Adipose tissue (tissue), 3 donors: Measurements from ENCODE around the gene IL36B. TPM values are rescaled to one million over a fixed set of nuclear protein-coding genes. Genes with fewer than 3 reads are reported as not detected.

Source experiments
- H3K27ac ChIP-seq: one replicate; pipeline ENCODE4 v1.5.1; 2013; ENCODE audit warnings: low read depth, low read length
- WGBS, 3 donors: extraction: QIAGEN DNeasy Blood & Tissue Kit; methylation state at CpG; one replicate each; pipeline ENCODE4 v1.1.7; 2013; 5-methylcytosine and 5-hydroxymethylcytosine counted together
- polyA plus RNA-seq, 3 donors: library from polyadenylated mRNA; stranded (reverse); fragments of 200-250 nt; gene quantifications; one replicate each; pipeline ENCODE4 v1.2.3, GENCODE V29; 2013
- donor health status: healthy with polysubstance abuse.
- donor health status: Bipolar disorder and iron deficiency.
- donor health status: healthy.

Gene IL36B
- polyA plus RNA-seq, 3 donors: not detected

DNA sequence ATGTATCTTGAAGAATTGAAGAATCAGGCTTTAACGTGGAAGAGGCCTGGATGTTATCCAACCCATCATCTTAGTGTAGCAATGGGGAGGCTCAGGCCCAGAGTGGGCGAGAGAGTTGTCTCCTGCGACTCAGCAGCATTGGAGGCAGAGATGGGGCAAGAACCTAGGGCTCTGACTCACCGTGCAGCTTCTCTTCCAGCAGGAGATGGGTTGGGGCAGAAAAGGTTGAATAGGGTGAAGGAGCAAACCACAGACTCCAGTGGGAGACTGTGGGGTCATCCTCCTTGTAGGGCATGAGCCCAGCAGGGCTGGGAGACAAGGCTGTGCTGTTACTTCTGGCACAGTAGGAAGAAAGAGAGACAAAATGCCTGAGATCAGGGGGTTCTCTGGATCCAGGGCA lies 7.7 kb upstream of the IL36B start:
- no peak overlapping the region for H3K27ac ChIP-seq
- WGBS, 3 donors: 76 to 81% (median 81%) methylated on average over 4 of the region's 4 CpGs

DNA sequence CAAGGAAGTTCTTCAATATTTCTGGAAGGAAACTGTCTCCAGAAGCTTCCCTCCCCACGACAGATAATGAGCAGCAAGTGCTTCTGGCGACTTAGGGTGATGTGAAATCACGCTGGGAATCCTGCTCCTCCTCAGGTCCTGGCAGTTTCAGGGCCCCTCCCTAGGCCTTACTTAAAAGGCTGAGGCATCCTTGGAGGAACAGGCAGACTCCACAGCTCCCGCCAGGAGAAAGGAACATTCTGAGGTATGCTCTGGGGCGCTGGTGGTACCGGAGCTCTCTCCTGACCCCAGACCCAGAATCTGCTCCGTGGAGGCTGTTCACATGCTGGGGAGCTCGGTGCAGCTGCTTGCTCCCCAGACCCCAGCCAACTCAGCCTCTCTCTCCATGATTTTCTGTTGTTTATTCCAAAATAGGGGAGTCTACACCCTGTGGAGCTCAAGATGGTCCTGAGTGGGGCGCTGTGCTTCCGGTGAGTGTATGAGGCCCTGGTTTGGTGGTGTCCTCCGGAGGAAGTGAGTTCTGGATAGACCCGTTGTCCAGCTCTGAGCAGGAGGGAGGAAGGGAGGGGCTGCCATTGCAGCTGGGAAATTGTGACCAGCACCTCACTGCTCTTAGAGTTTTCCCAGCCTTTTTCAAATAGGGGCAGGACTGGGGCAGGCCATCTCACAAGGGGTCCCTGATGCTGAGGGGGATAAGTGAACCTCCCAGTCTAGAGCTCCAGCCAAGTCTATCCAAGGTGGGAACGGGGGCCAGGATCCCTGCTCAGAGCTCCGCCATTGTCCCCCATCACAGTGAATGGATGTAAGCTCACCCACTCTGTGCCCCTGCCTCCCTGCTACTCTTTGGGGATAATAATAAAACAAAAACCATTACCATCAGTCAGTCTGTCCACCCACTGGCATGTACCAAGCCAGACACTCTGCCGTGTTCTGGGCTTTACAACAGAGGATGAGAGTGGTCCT lies 6.6 kb upstream of the IL36B start, which contains the start of gene IL36RN:
IL36RN (plus strand) TSS at position 201 of the 963 bp plus-strand sequence; CDS start at position 442, 241 bp downstream.
- no peak within 1 kb of the TSS for H3K27ac ChIP-seq
- 75 to 79% (median 76%) methylated on average over 15 of the region's 15 CpGs for WGBS, 3 donors

- no peak overlapping the region for H3K27ac ChIP-seq
- WGBS, 3 donors: 44 to 70% (median 48%) methylated on average over 2 of the region's 2 CpGs
Measured at GRCh38 chr2:113058411-113058994, 5.8 kb upstream of the IL36B start.

DNA sequence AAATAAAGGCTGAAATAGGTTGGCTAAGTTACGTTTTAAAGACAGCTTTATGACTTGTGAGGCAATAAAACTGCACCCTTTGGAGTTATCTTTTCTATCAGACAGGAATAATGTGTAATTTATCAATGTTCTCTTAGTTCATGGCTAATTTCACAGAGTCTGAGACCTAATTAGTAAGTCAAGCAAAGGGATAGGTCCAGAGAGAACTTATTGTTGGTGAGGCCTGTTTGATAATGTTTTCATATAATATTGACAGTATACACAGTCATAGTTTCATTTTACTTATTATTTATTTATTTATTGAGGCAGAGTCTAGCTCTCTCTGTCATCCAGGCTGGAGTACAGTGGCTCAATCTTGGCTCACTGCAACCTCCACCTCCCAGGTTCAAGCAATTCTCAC lies 4.5 kb upstream of the IL36B start:
- no peak overlapping the region for H3K27ac ChIP-seq
- WGBS, 3 donors: 60 to 68% (median 68%) methylated on average over 1 of the region's 1 CpG

- WGBS, 3 donors: 65 to 69% (median 65%) methylated on average over 1 of the region's 1 CpG
- no peak overlapping the region for H3K27ac ChIP-seq
Measured at GRCh38 chr2:113056521-113056920, 3.9 kb upstream of the IL36B start.

DNA sequence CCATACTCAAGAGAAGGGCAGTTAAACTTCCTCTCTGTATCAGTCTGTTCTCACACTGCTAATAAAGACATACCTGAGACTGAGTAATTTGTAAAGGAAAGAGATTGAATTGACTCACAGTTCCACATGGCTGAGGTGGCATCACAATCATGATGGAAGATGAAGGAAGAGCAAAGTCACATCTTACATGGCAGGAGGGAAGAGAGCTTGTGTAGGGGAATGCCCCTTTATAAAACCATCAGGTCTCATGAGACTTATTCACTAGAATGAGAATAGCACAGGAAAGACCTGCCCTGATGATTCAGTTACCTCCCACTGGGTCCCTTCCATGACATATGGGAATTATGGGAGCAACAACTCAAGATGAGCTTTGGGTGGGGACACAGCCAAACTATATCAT lies 1.4 kb upstream of the IL36B start:
- no peak overlapping the region for H3K27ac ChIP-seq

DNA sequence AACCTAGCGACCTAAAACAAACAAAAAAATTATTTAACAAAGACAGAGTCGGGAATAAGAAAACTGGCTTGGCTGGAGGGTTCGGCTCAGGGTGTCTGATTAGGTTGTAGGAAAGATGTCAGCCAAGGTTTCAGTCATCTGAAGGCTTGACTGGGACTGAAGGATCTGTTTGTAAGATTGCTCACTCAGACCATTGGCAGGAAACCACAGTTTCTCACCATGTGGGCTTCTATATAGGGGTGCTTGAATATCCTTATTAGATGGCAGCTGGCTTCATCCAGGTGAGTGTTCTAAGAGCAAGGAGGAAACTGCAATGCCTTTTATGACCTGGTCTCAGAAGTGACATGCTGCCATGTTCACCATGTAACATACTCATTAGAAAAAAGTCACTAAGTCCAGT lies 999 bp upstream of the IL36B start:
- WGBS, 3 donors: 54 to 84% (median 82%) methylated on average over 3 of the region's 3 CpGs
- H3K27ac ChIP-seq: no peak overlapping the region

GRCh38 chr2:113050921-113051895 lies 1.5 kb downstream of the IL36B start:
- 93 to 95% (median 94%) methylated on average over 38 of the region's 38 CpGs for WGBS, 3 donors

GRCh38 chr2:113046465-113046864 lies 6.2 kb downstream of the IL36B start:
- no peak overlapping the region for H3K27ac ChIP-seq
- WGBS, 3 donors: 90 to 93% (median 92%) methylated on average over 5 of the region's 5 CpGs

More at GRCh38 chr2:113050921-113051895, 1.5 kb downstream of the IL36B start:
- H3K27ac ChIP-seq: no peak overlapping the region

DNA sequence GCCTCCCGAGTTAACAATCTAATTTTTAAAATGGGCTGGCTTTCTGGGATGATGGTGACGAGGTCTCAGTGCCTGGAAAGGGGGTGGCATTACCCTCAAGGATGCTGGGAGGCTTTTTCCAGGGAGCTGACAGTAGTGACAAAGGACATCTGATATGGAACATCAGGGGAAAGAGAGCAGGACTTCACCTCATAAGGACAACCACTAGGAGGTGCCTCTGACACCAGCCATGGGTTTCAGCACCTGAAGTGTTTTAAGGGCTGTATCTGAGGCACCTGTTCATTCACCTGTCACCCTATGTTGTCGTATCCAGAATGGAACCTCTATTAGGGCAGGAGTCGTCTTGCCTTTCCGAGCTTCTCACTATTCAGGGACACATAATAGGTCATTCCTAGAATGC lies 10.8 kb downstream of the IL36B start:
- H3K27ac ChIP-seq: no peak overlapping the region
- 71 to 81% (median 74%) methylated on average over 5 of the region's 5 CpGs for WGBS, 3 donors

DNA sequence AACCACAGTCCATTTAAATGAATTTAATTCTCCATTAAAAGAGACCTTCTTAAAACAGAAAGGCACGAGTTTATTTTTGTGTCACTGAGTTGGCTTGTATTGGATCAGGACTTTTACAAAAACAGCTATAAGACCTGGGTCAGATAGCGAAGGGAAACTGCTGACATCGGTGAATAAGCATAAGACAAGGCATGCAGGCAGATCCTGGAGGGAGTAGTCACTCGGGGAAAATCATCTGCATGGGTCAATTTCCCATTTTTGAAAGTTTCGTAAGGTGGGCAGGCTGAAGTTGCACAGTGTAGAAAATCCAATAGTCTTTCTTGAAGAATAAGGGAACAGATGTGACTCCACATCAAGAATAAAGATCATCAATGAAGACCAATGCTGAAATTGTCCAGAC lies 12.9 kb downstream of the IL36B start:
- WGBS, 3 donors: 39 to 57% (median 54%) methylated on average over 5 of the region's 5 CpGs
- no peak overlapping the region for H3K27ac ChIP-seq

GRCh38 chr2:113039158-113039557 lies 13.5 kb downstream of the IL36B start:
- 51 to 86% (median 86%) methylated on average over 2 of the region's 2 CpGs for WGBS, 3 donors
- no peak overlapping the region for H3K27ac ChIP-seq

GRCh38 chr2:113038291-113038690 lies 14.4 kb downstream of the IL36B start:
- 69 to 97% (median 77%) methylated on average over 3 of the region's 3 CpGs for WGBS, 3 donors
- H3K27ac ChIP-seq: no peak overlapping the region

DNA sequence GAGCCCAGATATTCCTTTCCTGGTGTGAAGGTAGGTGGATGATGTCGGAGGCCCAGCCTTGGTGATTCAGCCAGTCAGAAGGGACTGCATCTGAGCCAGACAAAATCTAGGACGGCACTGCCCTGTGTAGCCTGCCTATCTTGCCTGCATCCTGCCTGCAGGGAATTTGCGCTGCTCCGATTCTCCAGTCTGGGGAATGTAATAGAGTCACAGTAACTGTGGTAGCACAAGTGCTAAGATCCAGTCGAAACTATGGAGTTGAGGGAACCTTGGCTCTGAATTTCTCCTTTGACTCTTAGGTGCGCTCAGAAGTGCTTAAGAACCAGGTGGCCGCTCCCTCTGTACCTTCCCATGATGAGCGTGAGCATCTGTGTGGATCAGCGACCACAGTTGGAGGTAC lies 15.9 kb downstream of the IL36B start:
- 92 to 93% (median 93%) methylated on average over 9 of the region's 9 CpGs for WGBS, 3 donors
- H3K27ac ChIP-seq: no peak overlapping the region

GRCh38 chr2:113034016-113034415 lies 18.7 kb downstream of the IL36B start:
- 80 to 88% (median 82%) methylated on average over 3 of the region's 3 CpGs for WGBS, 3 donors
- H3K27ac ChIP-seq: no peak overlapping the region

- WGBS, 3 donors: 89 to 100% (median 94%) methylated on average over 1 of the region's 1 CpG
- no peak overlapping the region for H3K27ac ChIP-seq
Measured at GRCh38 chr2:113032737-113033136, 19.9 kb downstream of the IL36B start.

GRCh38 chr2:113028112-113028511 lies 24.6 kb downstream of the IL36B start:
- no peak overlapping the region for H3K27ac ChIP-seq
- 6 to 8% (median 8%) methylated on average over 1 of the region's 1 CpG for WGBS, 3 donors

- no peak overlapping the region for H3K27ac ChIP-seq
- WGBS, 3 donors: 78 to 82% (median 79%) methylated on average over 2 of the region's 2 CpGs
Measured at GRCh38 chr2:113027691-113028090, 25.0 kb downstream of the IL36B start.

DNA sequence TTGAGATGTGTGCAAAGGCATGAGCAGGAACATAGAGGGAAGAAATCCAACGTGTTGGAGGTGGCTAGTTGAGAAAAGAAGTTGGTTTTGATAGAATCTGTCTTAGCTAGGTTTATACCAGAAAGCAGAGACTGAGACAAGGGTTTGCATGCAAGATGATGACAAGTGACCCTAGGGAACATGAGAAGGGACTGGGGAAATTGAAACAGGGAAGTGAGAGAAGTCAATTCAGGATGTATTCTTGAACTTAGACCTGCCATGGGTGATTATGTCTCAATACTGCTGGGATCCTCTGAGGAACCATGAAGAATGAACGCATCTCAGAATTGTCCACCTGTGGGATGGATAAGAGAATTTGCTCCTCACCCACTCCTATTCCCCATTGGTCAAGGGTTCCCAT lies 26.9 kb downstream of the IL36B start:
- 59 to 65% (median 64%) methylated on average over 2 of the region's 2 CpGs for WGBS, 3 donors
- no peak overlapping the region for H3K27ac ChIP-seq
